Activated naive CD4-positive, alpha-beta T cell treated with anti-CD3 and anti-CD28 coated beads, Interleukin-2, amount 50 U/mL, for 24 hours (primary cell): Measurements from ENCODE around the gene GFER.

Source experiments
- H3K27ac Mint-ChIP-seq: one replicate; pipeline ENCODE4 v1.8.0; 2021; ENCODE audit warnings: mild to moderate bottlenecking, mixed read lengths
- H3K27me3 Mint-ChIP-seq: one replicate; pipeline ENCODE4 v1.8.0; 2021; ENCODE audit warnings: mixed read lengths
- H3K36me3 Mint-ChIP-seq: one replicate; pipeline ENCODE4 v1.8.0; 2021; ENCODE audit warnings: mixed read lengths
- H3K4me1 Mint-ChIP-seq: one replicate; pipeline ENCODE4 v1.8.0; 2021; ENCODE audit warnings: mixed read lengths
- H3K4me3 Mint-ChIP-seq: one replicate; pipeline ENCODE4 v1.8.0; 2021; ENCODE audit warnings: mild to moderate bottlenecking, mixed read lengths
- H3K9me3 Mint-ChIP-seq: one replicate; pipeline ENCODE4 v1.8.0; 2021; ENCODE audit warnings: mixed read lengths

The GFER gene

GRCh38 chr16:1964506-1965395 is 19.2 kb upstream of the GFER start, which contains the start of gene RPS2:
Gene RPS2, minus strand, starts transcription at chr16:1964826. Its CDS starts 201 bp downstream, at chr16:1964625.
- H3K9me3 Mint-ChIP-seq: no peaks in the 10 kb centered on the region
- H3K27ac Mint-ChIP-seq: peak within 1 kb of the TSS; percentile 98
- peaks cover 22% of the 10 kb centered on the region for H3K36me3 Mint-ChIP-seq
- H3K4me1 Mint-ChIP-seq: peaks cover 31% of the 10 kb centered on the region
- no peaks in the 10 kb centered on the region for H3K27me3 Mint-ChIP-seq
- peak within 1 kb of the TSS; percentile 94 for H3K4me3 Mint-ChIP-seq

GRCh38 chr16:1965396-1966001 is 18.5 kb upstream of the GFER start:
- H3K27me3 Mint-ChIP-seq: no peaks in the 10 kb centered on the region
- peak overlapping the region; percentile 94 for H3K4me3 Mint-ChIP-seq
- peak overlapping the region; percentile 95 for H3K27ac Mint-ChIP-seq
- peaks cover 22% of the 10 kb centered on the region for H3K36me3 Mint-ChIP-seq
- H3K9me3 Mint-ChIP-seq: no peaks in the 10 kb centered on the region
- H3K4me1 Mint-ChIP-seq: peaks cover 25% of the 10 kb centered on the region

- Mint-ChIP-seq H3K27me3 (no peaks in the 10 kb centered on the region), H3K36me3 (peaks cover 18% of the 10 kb centered on the region), H3K4me3 (peak within 1 kb of the TSS; percentile 94), H3K4me1 (peaks cover 23% of the 10 kb centered on the region), H3K27ac (peak within 1 kb of the TSS; percentile 95), H3K9me3 (no peaks in the 10 kb centered on the region)
Measured at GRCh38 chr16:1966460-1966859, 17.5 kb upstream of the GFER start, which contains the start of gene RNF151. Gene RNF151, plus strand, starts transcription at chr16:1966856. Its CDS starts 26 bp downstream, at chr16:1966882.

- Mint-ChIP-seq H3K4me1 (peaks cover 29% of the 10 kb centered on the region), H3K27ac (no peak overlapping the region), H3K4me3 (no peak overlapping the region), H3K27me3 (no peaks in the 10 kb centered on the region), H3K9me3 (no peaks in the 10 kb centered on the region), H3K36me3 (peaks cover 11% of the 10 kb centered on the region)
Measured at GRCh38 chr16:1968146-1968953, 15.6 kb upstream of the GFER start.

- H3K36me3 Mint-ChIP-seq: peaks cover 6% of the 10 kb centered on the region
Measured at GRCh38 chr16:1971796-1972489, 12.1 kb upstream of the GFER start, which contains the start of gene TBL3. Gene TBL3, plus strand, starts transcription at chr16:1972053. Its CDS starts 112 bp downstream, at chr16:1972165.

GRCh38 chr16:1972490-1972877 is 11.5 kb upstream of the GFER start:
- peak overlapping the region; percentile 98 for H3K4me3 Mint-ChIP-seq
- H3K27ac Mint-ChIP-seq: no peak overlapping the region
- H3K27me3 Mint-ChIP-seq: no peaks in the 10 kb centered on the region
- H3K4me1 Mint-ChIP-seq: peaks cover 20% of the 10 kb centered on the region
- H3K9me3 Mint-ChIP-seq: no peaks in the 10 kb centered on the region
- peaks cover 8% of the 10 kb centered on the region for H3K36me3 Mint-ChIP-seq

More at GRCh38 chr16:1971796-1972489, 12.1 kb upstream of the GFER start, which contains the start of gene TBL3:
- peaks cover 20% of the 10 kb centered on the region for H3K4me1 Mint-ChIP-seq
- peak within 1 kb of the TSS; percentile 98 for H3K4me3 Mint-ChIP-seq
- peak within 1 kb of the TSS; percentile 96 for H3K27ac Mint-ChIP-seq
- H3K9me3 Mint-ChIP-seq: no peaks in the 10 kb centered on the region
- no peaks in the 10 kb centered on the region for H3K27me3 Mint-ChIP-seq

- Mint-ChIP-seq H3K36me3 (peaks cover 10% of the 10 kb centered on the region), H3K4me3 (no peak overlapping the region), H3K4me1 (peaks cover 20% of the 10 kb centered on the region), H3K27ac (no peak overlapping the region), H3K9me3 (no peaks in the 10 kb centered on the region), H3K27me3 (no peaks in the 10 kb centered on the region)
Measured at GRCh38 chr16:1973461-1974156, 10.4 kb upstream of the GFER start.

- Mint-ChIP-seq H3K4me1 (peaks cover 20% of the 10 kb centered on the region), H3K9me3 (no peaks in the 10 kb centered on the region), H3K4me3 (no peak overlapping the region), H3K36me3 (peaks cover 10% of the 10 kb centered on the region), H3K27ac (no peak overlapping the region), H3K27me3 (no peaks in the 10 kb centered on the region)
Measured at GRCh38 chr16:1974157-1975070, 9.6 kb upstream of the GFER start.

- Mint-ChIP-seq H3K9me3 (no peaks in the 10 kb centered on the region), H3K27me3 (no peaks in the 10 kb centered on the region), H3K27ac (no peak overlapping the region), H3K4me3 (no peak overlapping the region), H3K4me1 (peaks cover 20% of the 10 kb centered on the region), H3K36me3 (peaks cover 11% of the 10 kb centered on the region)
Measured at GRCh38 chr16:1975432-1976215, 8.4 kb upstream of the GFER start.

GRCh38 chr16:1976216-1976520 is 7.8 kb upstream of the GFER start:
- H3K27ac Mint-ChIP-seq: no peak overlapping the region
- peaks cover 15% of the 10 kb centered on the region for H3K4me1 Mint-ChIP-seq
- H3K4me3 Mint-ChIP-seq: no peak overlapping the region

GRCh38 chr16:1976951-1977874 is 6.8 kb upstream of the GFER start:
- Mint-ChIP-seq H3K4me1 (peaks cover 6% of the 10 kb centered on the region), H3K36me3 (peaks cover 11% of the 10 kb centered on the region), H3K27ac (peak overlapping the region; percentile 18), H3K27me3 (peaks cover 2% of the 10 kb centered on the region), H3K9me3 (no peaks in the 10 kb centered on the region), H3K4me3 (no peak overlapping the region)

More at GRCh38 chr16:1976216-1976520, 7.8 kb upstream of the GFER start:
- Mint-ChIP-seq H3K9me3 (no peaks in the 10 kb centered on the region), H3K27me3 (peaks cover under 1% of the 10 kb centered on the region), H3K36me3 (peaks cover 11% of the 10 kb centered on the region)

- Mint-ChIP-seq H3K4me3 (no peak overlapping the region), H3K4me1 (peaks cover 3% of the 10 kb centered on the region), H3K27ac (no peak overlapping the region), H3K9me3 (no peaks in the 10 kb centered on the region), H3K27me3 (peaks cover 2% of the 10 kb centered on the region), H3K36me3 (peaks cover 11% of the 10 kb centered on the region)
Measured at GRCh38 chr16:1977875-1978268, 6.1 kb upstream of the GFER start.
